Memory B cell (primary cell): ENCODE measurements around the gene CCNL2.
A peak's percentile ranks its signal among the peaks of the same experiment; 100 is the strongest.
"Not testable (repeated sequence)": the region's sequence is repeated elsewhere in the genome, so short reads cannot be mapped to it uniquely, and the experiment has no call there.

Experiments used
- ATAC-seq: fragments of 150-1000 bp; cut with Tn5 transposase; 2 replicates; pipeline ENCODE4 v1.10.0; 2021; ENCODE audit warnings: low read depth, mild to moderate bottlenecking, moderate library complexity
- DNase-seq, 2 donors: peaks; one replicate each; pipeline ENCODE4 v3.0.0; 2022; ENCODE audit warnings: low spot score in 2 of 2
- H3K27ac Mint-ChIP-seq: one replicate; pipeline ENCODE4 v1.8.0; 2022; ENCODE audit warnings: mild to moderate bottlenecking, moderate library complexity, mixed read lengths
- H3K27me3 Mint-ChIP-seq: one replicate; pipeline ENCODE4 v1.8.0; 2022; ENCODE audit warnings: mixed read lengths
- H3K36me3 Mint-ChIP-seq: one replicate; pipeline ENCODE4 v1.8.0; 2022; ENCODE audit warnings: mild to moderate bottlenecking, mixed read lengths
- H3K4me1 Mint-ChIP-seq: one replicate; pipeline ENCODE4 v1.8.0; 2022; ENCODE audit warnings: mixed read lengths
- H3K4me3 Mint-ChIP-seq: one replicate; pipeline ENCODE4 v1.8.0; 2022; ENCODE audit warnings: mild to moderate bottlenecking, moderate library complexity, mixed read lengths
- H3K9me3 Mint-ChIP-seq: one replicate; pipeline ENCODE4 v1.8.0; 2022; ENCODE audit warnings: mixed read lengths

CCNL2 gene

DNA sequence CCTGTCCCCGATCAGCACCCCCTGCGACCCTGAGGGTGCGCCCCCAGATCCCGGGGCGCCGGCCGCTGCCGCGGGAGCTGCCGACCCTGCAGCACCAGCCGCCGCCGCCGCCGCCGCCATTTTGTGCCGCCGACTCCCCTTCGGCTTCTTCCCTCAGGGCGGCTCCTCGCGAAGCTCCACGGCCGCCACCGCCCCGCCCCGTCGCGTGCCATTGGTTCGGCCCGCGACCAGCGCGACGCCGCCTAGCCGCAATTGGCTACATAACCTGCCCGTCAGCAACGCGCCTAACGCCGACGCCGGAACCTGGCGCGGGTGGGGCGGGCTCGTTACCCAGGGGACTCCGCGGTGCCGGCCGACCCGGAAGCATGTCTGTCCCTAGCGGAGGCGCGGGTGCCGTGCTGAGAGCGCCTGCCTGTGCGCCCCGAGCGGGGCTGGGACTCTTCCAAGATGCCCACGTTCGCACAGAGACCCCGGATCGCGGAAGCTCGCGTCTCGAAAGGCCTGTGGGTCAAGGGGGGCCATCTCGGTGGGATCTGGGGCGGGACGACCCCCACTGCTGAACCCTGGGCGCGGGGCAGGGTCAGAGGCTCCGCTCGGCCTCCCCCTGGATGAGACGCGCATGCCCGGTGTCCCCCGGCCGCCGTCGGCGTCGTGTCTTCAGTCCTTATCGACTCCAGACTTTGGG lies at the start of gene CCNL2:
Gene CCNL2, minus strand, starts transcription at position 149 of the 685 bp plus-strand sequence. Its CDS starts 29 bp downstream, at position 120.
- Mint-ChIP-seq H3K36me3 (peaks cover 12% of the 10 kb centered on the region), H3K27ac (peak within 1 kb of the TSS; percentile 90), H3K27me3 (no peaks in the 10 kb centered on the region), H3K4me3 (peak within 1 kb of the TSS; percentile 92), H3K4me1 (peaks cover 33% of the 10 kb centered on the region), H3K9me3 (no peaks in the 10 kb centered on the region)
- peak; percentile 93 for ATAC-seq
- DNase-seq, result peak; percentile 98 to 99

DNA sequence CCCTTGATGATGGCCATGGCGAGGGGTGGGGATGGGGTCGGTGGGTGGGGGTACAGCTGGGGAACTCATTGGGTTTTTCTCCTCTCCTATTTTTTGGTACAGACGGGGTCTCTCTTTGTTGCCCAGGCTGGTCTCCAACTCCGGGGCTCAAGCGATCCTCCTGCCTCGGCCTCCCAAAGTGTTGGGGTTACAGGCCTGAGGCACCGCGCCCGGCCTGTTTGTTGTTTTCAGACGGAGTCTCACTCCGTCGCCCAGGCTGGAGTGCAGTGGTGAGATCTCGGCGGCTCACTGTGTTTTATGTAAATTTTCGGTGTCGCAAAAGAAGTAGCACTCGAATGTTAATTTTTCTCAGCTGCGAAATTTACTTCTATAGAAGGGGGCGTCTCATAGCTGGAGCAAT lies 47.5 kb upstream of the CCNL2 start:
- not testable (repeated sequence) for DNase-seq, H3K27ac Mint-ChIP-seq, H3K9me3 Mint-ChIP-seq, H3K4me3 Mint-ChIP-seq, ATAC-seq, H3K36me3 Mint-ChIP-seq, H3K27me3 Mint-ChIP-seq, H3K4me1 Mint-ChIP-seq

DNA sequence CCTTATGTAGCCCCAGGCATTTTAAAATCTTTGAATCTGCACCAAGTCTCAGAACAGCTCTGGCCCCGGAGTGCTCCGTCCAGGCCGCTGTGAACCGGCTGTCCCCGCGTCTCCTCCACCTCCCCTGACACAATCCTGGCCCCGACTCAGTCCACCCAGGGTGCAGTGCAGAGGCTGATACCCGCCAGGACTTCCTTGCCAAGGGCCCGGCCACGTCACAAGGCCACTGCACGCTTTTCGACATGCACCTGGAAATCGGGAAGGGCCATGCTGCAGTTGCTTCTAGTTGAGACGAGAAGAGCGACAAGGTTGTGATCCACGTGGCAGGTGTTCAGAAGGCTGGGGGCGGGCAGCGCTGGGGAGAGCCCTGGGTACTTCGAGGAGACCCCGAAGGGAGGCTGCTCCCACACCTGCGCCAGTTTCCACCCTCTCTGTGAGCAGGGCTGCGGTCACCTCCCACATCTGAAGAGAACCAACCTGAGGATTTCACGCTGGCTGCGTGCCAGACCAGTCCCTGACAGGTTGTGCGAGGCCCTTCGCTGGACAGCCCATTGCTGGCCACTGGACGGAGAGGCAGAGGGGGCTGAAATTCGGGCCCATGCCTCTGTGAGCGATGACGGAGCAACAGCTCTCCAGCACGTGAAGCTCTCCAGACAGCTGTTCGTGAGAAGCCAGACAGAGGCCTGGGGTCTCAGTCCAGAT lies 43.1 kb upstream of the CCNL2 start:
- no peak overlapping the region for H3K27ac Mint-ChIP-seq
- no peaks in the 10 kb centered on the region for H3K36me3 Mint-ChIP-seq
- no peak overlapping the region for H3K4me3 Mint-ChIP-seq
- no peaks in the 10 kb centered on the region for H3K9me3 Mint-ChIP-seq
- peaks cover 2% of the 10 kb centered on the region for H3K4me1 Mint-ChIP-seq
- DNase-seq (no peak), ATAC-seq (no peak)
- peaks cover 5% of the 10 kb centered on the region for H3K27me3 Mint-ChIP-seq

DNA sequence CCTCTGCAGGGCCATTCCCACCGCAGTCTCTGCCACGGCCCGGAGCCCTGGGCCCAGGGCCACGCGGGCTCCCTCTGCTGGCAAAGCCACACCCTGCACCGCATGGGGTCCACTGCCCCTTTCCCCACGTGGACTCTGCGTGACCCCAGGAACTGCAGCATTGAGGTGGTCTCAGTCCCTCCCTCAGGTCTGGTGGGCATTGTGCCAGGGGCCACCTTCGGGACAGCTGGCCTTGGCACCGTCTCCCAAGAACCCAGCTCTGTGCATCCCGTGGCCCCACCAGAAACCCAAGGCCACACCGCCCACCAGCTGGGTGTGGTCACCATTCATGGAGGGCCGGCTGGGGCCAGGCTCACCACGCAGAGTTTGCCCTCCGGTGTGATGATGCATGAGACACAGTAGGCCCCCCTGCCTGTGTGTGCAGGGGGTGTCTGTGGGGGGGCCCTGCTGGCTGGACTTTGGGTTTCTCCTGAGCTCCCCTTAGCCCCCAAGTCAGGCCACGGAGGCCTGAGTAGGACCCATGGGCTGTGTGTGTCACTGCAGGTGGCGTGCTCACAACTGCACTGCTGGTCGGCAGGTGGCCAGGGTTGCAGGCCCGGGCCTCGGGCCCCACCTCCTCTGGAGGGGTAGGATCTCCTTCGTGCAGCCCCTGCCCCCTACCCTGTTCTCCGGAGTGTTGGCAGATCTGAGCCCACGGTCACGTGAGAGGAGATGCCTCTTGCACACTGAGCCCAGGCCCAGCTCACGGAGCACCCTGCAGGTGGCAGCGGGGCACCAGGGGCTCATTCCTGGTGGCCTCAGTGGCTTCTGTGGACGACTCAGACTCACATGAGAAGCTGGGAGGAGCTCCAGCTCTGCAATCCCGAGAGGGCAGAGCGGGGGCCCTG lies 42.1 kb upstream of the CCNL2 start:
- Mint-ChIP-seq H3K4me3 (no peak overlapping the region), H3K9me3 (no peaks in the 10 kb centered on the region), H3K36me3 (no peaks in the 10 kb centered on the region), H3K27me3 (peaks cover 5% of the 10 kb centered on the region), H3K27ac (no peak overlapping the region), H3K4me1 (peaks cover 4% of the 10 kb centered on the region)
- peak; percentile 91 for ATAC-seq
- DNase-seq, result peak; percentile 49 to 68

DNA sequence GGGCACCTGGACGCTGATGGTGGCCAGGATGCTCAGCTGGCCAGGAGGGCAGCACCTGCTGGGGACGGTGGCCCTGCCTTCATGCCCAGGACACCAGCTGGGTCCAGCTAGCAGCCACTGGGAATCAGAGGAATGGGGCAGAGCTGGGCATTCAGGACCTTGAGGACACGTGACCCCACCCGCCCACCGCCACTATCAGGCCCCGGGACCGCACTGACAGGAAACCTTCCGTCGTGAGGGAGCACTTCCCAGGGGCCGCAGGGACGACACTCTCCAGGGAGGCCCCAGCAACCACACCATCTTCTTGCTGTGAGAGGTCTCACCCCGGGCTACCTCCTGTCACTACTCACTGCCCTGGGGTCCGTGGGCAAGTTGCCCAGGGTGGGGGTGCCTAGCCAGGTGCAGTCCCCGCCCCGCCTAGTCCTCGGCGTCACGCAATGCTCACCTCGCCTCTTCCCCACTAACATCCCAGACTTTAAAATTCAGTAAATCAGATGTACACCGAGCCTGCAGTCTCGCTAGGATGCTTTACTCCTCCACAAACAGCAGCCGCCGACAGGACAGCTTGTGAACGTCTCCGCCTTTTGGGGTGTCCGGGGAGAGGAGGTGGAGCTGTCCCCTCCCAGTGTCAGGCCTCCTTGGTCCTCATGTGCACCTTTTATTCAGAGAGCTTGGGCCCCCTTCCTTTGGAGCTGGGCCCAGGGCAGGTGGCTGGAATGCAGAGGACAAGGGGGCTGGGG lies 41.3 kb upstream of the CCNL2 start:
- Mint-ChIP-seq H3K36me3 (no peaks in the 10 kb centered on the region), H3K27me3 (peaks cover 6% of the 10 kb centered on the region), H3K27ac (no peak overlapping the region), H3K9me3 (no peaks in the 10 kb centered on the region), H3K4me1 (peaks cover 5% of the 10 kb centered on the region), H3K4me3 (no peak overlapping the region)
- ATAC-seq (no peak), DNase-seq (no peak)

DNA sequence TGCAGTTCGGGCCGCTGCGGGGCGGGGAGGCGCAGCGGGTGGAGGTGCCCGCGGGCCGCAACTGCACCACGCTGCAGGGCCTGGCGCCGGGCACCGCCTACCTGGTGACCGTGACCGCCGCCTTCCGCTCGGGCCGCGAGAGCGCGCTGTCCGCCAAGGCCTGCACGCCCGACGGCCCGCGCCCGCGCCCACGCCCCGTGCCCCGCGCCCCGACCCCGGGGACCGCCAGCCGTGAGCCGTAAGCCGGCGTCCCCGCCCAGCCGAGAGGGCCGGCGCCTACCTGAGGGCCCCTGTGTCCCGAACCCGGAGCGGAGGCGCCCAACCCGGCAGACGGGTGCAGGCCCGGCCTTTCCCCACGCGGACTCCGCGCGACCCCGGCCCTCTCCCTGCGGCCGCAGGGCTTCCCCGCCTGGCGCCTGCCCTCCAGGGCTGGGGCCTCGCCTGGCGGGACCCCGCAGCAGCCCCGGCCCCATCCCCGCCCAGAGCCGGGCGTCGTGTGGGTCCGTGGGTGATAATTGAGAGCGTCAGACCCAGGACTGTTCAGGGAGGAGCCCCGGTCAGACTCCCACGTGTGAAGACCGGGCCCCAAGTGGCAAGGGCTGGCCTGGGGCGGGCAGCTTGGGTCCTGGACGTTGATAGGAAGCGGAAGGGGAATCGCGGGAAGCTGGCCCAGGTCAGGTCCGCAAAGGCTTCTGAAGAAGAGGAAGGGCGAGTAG lies 40.6 kb upstream of the CCNL2 start:
- Mint-ChIP-seq H3K9me3 (no peaks in the 10 kb centered on the region), H3K36me3 (no peaks in the 10 kb centered on the region), H3K4me1 (peaks cover 10% of the 10 kb centered on the region), H3K4me3 (no peak overlapping the region), H3K27me3 (peaks cover 11% of the 10 kb centered on the region), H3K27ac (no peak overlapping the region)
- ATAC-seq (no peak), DNase-seq (no peak)

DNA sequence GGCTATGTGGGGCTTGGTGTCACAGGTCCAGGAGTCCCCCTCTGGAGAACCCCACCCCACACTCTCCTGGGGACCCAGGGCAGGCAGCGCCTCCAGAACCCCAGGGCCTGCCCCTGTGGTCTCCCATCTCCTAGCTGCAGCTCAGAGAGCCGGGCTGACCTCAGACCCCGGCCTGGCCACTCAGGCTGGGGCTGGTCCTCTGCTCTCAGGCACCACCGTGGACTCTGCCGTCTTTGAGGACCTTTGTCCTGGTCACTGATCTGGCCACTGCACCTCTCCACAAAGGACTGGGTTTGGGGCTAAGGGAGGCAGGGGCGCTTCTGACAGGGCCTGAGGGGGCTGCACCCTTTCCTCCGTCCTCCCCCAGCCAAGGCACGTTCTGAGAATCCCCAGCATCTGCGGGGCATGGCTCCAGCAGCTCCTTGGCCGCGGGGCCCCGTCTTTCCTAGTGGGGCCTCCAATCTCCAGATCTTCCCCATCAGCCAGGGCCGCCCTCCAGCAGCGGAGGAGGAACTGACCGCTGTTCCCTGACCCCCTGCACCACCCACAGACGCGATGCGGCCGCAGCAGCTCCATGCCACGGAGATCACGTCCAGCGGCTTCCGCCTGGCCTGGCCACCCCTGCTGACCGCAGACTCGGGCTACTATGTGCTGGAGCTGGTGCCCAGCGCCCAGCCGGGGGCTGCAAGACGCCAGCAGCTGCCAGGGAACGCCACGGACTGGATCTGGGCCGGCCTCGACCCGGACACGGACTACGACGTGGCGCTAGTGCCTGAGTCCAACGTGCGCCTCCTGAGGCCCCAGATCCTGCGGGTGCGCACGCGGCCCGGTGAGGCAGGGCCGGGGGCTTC lies 39.6 kb upstream of the CCNL2 start:
- H3K27ac Mint-ChIP-seq, result no peak overlapping the region
- peaks cover 10% of the 10 kb centered on the region for H3K4me1 Mint-ChIP-seq
- DNase-seq, result no peak
- no peaks in the 10 kb centered on the region for H3K36me3 Mint-ChIP-seq
- no peaks in the 10 kb centered on the region for H3K9me3 Mint-ChIP-seq
- no peak for ATAC-seq
- peaks cover 11% of the 10 kb centered on the region for H3K27me3 Mint-ChIP-seq
- H3K4me3 Mint-ChIP-seq, result no peak overlapping the region

DNA sequence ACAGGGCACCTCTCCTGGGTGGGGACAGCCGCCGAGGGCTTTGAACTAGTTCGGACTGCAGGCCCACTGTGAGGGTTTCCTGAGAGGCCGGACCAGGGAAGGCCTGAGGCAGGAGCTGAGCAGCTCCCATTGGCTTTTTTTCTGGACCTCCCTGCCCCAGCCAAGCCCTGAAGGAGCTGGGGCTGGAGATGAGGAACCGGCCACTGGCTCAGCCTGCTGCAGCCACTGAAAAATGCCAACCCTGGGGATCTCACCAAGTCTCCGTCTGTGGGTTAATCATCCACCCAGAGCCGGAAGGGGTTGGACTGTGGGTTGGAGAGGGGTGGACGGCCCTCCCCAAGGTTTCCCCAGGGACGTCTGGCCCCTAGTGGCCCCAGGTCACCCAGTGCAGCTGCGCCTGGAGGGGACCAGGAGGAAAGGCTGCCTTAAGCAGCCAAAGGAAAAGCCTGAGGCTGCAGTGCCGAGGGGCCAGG lies 38.8 kb upstream of the CCNL2 start:
- DNase-seq (no peak), ATAC-seq (no peak)
- H3K4me1 Mint-ChIP-seq, result peaks cover 10% of the 10 kb centered on the region
- H3K27ac Mint-ChIP-seq, result no peak overlapping the region
- no peak overlapping the region for H3K4me3 Mint-ChIP-seq
- no peaks in the 10 kb centered on the region for H3K9me3 Mint-ChIP-seq
- H3K36me3 Mint-ChIP-seq, result no peaks in the 10 kb centered on the region
- H3K27me3 Mint-ChIP-seq, result peaks cover 12% of the 10 kb centered on the region

DNA sequence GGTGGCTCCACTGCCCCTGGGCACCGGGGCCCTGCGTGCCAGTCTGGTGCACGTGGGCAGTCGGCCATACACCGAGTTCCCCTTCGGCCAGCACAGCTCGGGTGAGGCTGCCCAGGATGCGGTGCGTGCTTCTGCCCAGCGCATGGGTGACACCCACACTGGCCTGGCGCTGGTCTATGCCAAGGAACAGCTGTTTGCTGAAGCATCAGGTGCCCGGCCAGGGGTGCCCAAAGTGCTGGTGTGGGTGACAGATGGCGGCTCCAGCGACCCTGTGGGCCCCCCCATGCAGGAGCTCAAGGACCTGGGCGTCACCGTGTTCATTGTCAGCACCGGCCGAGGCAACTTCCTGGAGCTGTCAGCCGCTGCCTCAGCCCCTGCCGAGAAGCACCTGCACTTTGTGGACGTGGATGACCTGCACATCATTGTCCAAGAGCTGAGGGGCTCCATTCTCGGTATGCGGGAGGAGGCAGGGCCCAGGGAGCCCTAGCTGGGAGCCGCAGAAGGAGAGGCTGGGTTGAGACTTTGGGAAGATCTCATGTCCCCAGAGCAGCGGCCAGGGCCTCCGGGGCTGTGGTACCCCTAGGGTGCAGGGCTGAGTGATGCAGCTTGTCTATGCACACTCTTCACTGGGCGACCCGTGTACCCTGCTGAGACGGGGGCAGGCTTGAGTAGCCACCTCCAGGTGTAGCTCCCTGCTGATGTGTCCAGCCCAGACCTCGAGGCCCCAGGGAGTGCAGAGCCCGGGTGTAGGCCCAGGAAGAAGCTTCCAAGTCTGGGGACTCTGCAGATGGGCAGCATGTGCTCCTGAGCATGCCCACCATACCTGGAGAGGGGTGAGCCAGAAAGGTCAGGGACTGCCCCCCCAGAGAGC lies 38.1 kb upstream of the CCNL2 start:
- DNase-seq (no peak), ATAC-seq (no peak)
- Mint-ChIP-seq H3K4me1 (peaks cover 10% of the 10 kb centered on the region), H3K4me3 (no peak overlapping the region), H3K9me3 (no peaks in the 10 kb centered on the region), H3K36me3 (no peaks in the 10 kb centered on the region), H3K27me3 (peaks cover 15% of the 10 kb centered on the region), H3K27ac (no peak overlapping the region)

DNA sequence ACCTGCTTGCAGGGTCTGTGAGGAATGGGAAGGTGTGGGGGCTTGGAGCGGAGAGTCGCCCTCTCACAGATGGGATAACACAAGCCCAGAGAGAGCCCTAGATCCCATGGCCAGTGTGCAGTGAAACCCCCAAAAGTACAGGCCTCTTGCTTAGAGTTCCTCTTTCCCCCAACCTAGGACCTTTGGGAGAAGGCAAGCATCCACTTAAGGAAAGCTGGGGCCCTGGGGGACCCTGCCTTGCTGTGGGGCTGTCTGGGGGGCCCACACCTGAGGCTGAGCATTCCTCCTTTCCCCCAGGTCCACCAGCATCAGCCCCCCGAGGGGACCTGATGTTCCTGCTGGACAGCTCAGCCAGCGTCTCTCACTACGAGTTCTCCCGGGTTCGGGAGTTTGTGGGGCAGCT lies 37.5 kb upstream of the CCNL2 start:
- H3K27me3 Mint-ChIP-seq, result peaks cover 15% of the 10 kb centered on the region
- DNase-seq (no peak), ATAC-seq (no peak)
- H3K36me3 Mint-ChIP-seq, result no peaks in the 10 kb centered on the region
- H3K9me3 Mint-ChIP-seq, result no peaks in the 10 kb centered on the region
- H3K4me1 Mint-ChIP-seq, result peaks cover 10% of the 10 kb centered on the region
- H3K27ac Mint-ChIP-seq, result no peak overlapping the region
- H3K4me3 Mint-ChIP-seq, result peak overlapping the region; percentile 54

DNA sequence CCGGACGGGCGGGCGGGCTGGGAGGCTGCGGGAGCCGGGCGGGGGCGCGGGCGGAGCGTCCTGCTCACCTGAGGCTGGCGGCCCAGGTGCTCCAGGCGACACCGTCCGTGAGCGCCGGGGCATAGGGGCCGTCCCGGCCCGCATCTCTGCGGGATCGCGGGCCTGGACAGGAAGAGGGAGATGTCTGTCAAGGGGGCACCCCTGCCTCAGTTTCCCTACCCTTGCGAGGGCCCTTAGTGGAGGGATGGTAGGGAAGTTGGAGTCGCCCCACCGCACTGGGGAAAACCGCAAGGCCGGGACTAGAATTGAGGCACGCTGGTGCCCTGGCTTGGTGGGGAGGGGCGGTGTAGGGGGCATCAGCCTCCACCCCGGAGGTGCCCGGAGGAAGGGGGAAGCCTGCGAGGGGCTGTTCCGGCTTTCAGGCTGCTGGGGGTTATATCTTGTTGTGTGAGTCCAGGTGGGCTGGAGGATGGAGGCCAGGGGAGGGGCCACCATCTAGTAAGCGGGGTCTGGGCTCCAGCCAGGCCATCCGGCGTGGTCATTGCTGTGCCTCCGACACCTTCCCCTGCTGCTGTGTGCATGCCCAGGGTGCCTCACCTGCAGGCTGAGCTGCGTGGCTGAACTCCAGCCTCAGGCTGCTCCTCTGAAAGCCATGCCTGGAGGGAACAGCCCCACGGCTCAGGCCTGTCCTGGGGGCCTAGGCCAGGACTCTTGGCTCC lies 36.9 kb upstream of the CCNL2 start:
- H3K4me1 Mint-ChIP-seq, result peaks cover 10% of the 10 kb centered on the region
- H3K36me3 Mint-ChIP-seq, result no peaks in the 10 kb centered on the region
- DNase-seq (no peak), ATAC-seq (peak; percentile 3)
- H3K9me3 Mint-ChIP-seq, result no peaks in the 10 kb centered on the region
- H3K27ac Mint-ChIP-seq, result no peak overlapping the region
- H3K27me3 Mint-ChIP-seq, result peaks cover 15% of the 10 kb centered on the region
- peak overlapping the region; percentile 54 for H3K4me3 Mint-ChIP-seq
